ENCODE data around the gene RPL29. TPM values are rescaled to one million over a fixed set of nuclear protein-coding genes. Genes with fewer than 3 reads are reported as not detected.

Gene RPL29
- total RNA-seq, 1 experiment from 2014 or later = 696 TPM

DNA sequence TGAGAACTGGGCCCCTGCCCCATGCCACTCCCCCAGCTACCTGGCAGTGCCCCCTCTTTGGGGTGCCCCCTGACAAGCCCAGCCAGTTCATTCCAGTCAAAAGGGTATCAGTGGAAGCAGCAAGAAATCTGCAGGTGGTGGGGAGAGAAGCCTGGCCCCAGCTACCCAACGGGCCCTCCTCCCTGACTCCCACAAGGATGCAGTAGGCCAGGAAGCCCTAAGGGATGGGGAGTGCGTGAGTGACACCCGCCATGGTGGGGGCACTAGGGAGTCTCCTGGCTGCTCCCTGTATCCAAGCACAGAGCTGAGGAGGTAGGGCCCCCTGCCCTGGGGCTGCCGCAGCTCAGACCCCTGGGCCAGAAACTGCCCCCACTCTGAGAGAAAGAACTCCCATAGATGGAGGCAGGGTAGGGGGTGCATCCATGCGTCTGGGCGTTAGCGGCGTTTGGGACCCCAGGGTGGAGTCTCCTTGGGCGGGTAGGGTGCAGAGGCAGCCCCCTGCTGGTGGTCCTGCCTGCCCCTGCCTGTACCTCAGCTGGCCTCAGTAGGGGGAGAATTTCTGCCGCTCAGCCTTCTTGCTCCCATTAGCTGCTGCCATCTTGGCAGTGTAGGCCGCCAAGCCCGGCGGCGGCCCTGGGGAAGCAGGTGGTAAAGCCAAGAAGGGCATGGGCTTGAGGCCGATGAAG, 38.0 kb downstream of the RPL29 start:
- intact Hi-C loops (cut with micrococcal nuclease; ENCODE audit: unreplicated experiment) = no loop called here
- H3K36me3 ChIP-seq (ENCODE audit: control insufficient read depth, insufficient read depth, low read length) = no peaks in the 10 kb centered on the region
- TF ChIP-seq, protein P1, sequence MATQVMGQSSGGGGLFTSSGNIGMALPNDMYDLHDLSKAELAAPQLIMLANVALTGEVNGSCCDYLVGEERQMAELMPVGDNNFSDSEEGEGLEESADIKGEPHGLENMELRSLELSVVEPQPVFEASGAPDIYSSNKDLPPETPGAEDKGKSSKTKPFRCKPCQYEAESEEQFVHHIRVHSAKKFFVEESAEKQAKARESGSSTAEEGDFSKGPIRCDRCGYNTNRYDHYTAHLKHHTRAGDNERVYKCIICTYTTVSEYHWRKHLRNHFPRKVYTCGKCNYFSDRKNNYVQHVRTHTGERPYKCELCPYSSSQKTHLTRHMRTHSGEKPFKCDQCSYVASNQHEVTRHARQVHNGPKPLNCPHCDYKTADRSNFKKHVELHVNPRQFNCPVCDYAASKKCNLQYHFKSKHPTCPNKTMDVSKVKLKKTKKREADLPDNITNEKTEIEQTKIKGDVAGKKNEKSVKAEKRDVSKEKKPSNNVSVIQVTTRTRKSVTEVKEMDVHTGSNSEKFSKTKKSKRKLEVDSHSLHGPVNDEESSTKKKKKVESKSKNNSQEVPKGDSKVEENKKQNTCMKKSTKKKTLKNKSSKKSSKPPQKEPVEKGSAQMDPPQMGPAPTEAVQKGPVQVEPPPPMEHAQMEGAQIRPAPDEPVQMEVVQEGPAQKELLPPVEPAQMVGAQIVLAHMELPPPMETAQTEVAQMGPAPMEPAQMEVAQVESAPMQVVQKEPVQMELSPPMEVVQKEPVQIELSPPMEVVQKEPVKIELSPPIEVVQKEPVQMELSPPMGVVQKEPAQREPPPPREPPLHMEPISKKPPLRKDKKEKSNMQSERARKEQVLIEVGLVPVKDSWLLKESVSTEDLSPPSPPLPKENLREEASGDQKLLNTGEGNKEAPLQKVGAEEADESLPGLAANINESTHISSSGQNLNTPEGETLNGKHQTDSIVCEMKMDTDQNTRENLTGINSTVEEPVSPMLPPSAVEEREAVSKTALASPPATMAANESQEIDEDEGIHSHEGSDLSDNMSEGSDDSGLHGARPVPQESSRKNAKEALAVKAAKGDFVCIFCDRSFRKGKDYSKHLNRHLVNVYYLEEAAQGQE (IDR thresholded peaks at IDR 0.05; ENCODE audit: insufficient read depth in 1 of 2, low read depth in 2 of 2, low read length in 1 of 2) = no peak
- no peak for TF ChIP-seq SIN3A (IDR thresholded peaks at IDR 0.05; ENCODE audit: borderline replicate concordance, insufficient read depth, low read depth, low read length)
- no peak for TF ChIP-seq TCF7L2 (IDR thresholded peaks at IDR 0.05; ENCODE audit: low read depth, low read length)
- TF ChIP-seq, protein P2, sequence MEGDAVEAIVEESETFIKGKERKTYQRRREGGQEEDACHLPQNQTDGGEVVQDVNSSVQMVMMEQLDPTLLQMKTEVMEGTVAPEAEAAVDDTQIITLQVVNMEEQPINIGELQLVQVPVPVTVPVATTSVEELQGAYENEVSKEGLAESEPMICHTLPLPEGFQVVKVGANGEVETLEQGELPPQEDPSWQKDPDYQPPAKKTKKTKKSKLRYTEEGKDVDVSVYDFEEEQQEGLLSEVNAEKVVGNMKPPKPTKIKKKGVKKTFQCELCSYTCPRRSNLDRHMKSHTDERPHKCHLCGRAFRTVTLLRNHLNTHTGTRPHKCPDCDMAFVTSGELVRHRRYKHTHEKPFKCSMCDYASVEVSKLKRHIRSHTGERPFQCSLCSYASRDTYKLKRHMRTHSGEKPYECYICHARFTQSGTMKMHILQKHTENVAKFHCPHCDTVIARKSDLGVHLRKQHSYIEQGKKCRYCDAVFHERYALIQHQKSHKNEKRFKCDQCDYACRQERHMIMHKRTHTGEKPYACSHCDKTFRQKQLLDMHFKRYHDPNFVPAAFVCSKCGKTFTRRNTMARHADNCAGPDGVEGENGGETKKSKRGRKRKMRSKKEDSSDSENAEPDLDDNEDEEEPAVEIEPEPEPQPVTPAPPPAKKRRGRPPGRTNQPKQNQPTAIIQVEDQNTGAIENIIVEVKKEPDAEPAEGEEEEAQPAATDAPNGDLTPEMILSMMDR (IDR thresholded peaks at IDR 0.05) = no peak
- TF ChIP-seq POLR2AphosphoS5 (IDR thresholded peaks at IDR 0.05; ENCODE audit: low read depth, low read length) = no peak
- CTCF ChIA-PET = no interaction called here
- H3K27ac ChIP-seq (ENCODE audit: low read length) = no peak overlapping the region
- no peaks in the 10 kb centered on the region for H3K9me3 ChIP-seq (ENCODE audit: control insufficient read depth, insufficient read depth, low read depth, low read length)
- BruUV-seq (replicated peaks) = no TSS peak
- in situ Hi-C loops (cut with HindIII; ENCODE audit: low pct_unique_long_range_greater_than_20kb, low sequenced_read_pairs) = no loop called here
- POLR2A ChIA-PET = no interaction called here
- DNase-seq (ENCODE audit: low read depth, low spot score) (no peak), ATAC-seq (no peak)
- no peaks in the 10 kb centered on the region for H3K27me3 ChIP-seq (ENCODE audit: control insufficient read depth, insufficient read depth, low read length)
- no peak overlapping the region for H3K4me3 ChIP-seq (ENCODE audit: low read depth in 2 of 2, low read length in 2 of 2)
- no peaks in the 10 kb centered on the region for H3K4me1 ChIP-seq (ENCODE audit: control insufficient read depth, insufficient read depth, low read length)

DNA sequence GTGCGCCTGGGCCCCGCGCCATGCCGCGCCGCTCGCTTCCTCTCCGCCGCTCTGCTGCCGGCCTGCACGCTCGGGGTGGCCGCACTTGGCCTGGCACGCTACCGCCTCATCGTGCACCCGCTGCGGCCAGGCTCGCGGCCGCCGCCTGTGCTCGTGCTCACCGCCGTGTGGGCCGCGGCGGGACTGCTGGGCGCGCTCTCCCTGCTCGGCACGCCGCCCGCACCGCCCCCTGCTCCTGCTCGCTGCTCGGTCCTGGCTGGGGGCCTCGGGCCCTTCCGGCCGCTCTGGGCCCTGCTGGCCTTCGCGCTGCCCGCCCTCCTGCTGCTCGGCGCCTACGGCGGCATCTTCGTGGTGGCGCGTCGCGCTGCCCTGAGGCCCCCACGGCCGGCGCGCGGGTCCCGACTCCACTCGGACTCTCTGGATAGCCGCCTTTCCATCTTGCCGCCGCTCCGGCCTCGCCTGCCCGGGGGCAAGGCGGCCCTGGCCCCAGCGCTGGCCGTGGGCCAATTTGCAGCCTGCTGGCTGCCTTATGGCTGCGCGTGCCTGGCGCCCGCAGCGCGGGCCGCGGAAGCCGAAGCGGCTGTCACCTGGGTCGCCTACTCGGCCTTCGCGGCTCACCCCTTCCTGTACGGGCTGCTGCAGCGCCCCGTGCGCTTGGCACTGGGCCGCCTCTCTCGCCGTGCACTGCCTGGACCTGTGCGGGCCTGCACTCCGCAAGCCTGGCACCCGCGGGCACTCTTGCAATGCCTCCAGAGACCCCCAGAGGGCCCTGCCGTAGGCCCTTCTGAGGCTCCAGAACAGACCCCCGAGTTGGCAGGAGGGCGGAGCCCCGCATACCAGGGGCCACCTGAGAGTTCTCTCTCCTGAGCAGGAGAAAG, 39.6 kb downstream of the RPL29 start:
- POLR2A ChIA-PET = no interaction called here
- no peaks in the 10 kb centered on the region for H3K27me3 ChIP-seq (ENCODE audit: control insufficient read depth, insufficient read depth, low read length)
- no peaks in the 10 kb centered on the region for H3K9me3 ChIP-seq (ENCODE audit: control insufficient read depth, insufficient read depth, low read depth, low read length)
- CTCF ChIA-PET = no interaction called here
- no peak for DNase-seq (ENCODE audit: low read depth, low spot score)
- TF ChIP-seq, protein P1 (IDR thresholded peaks at IDR 0.05; ENCODE audit: insufficient read depth in 1 of 2, low read depth in 2 of 2, low read length in 1 of 2) = no peak
- no peak for TF ChIP-seq POLR2AphosphoS5 (IDR thresholded peaks at IDR 0.05; ENCODE audit: low read depth, low read length)
- no peak for TF ChIP-seq TCF7L2 (IDR thresholded peaks at IDR 0.05; ENCODE audit: low read depth, low read length)
- TF ChIP-seq SIN3A (IDR thresholded peaks at IDR 0.05; ENCODE audit: borderline replicate concordance, insufficient read depth, low read depth, low read length) = no peak
- TF ChIP-seq, protein P2 (IDR thresholded peaks at IDR 0.05) = no peak
- no peak overlapping the region for H3K4me3 ChIP-seq (ENCODE audit: low read depth in 2 of 2, low read length in 2 of 2)
- H3K4me1 ChIP-seq (ENCODE audit: control insufficient read depth, insufficient read depth, low read length) = no peaks in the 10 kb centered on the region
- H3K27ac ChIP-seq (ENCODE audit: low read length) = no peak overlapping the region
- no TSS peak for BruUV-seq (replicated peaks)
- intact Hi-C loops (cut with micrococcal nuclease; ENCODE audit: unreplicated experiment) = no loop called here
- ATAC-seq = no peak
- H3K36me3 ChIP-seq (ENCODE audit: control insufficient read depth, insufficient read depth, low read length) = no peaks in the 10 kb centered on the region
- in situ Hi-C loops (cut with HindIII; ENCODE audit: low pct_unique_long_range_greater_than_20kb, low sequenced_read_pairs) = no loop called here

Data from Panc1 (cell line).